ENCODE results near the gene NAPSA.

GRCh38 chr19:50334741-50335421 is 30.6 kb downstream of the NAPSA start:
- TF ChIP-seq, protein P1, sequence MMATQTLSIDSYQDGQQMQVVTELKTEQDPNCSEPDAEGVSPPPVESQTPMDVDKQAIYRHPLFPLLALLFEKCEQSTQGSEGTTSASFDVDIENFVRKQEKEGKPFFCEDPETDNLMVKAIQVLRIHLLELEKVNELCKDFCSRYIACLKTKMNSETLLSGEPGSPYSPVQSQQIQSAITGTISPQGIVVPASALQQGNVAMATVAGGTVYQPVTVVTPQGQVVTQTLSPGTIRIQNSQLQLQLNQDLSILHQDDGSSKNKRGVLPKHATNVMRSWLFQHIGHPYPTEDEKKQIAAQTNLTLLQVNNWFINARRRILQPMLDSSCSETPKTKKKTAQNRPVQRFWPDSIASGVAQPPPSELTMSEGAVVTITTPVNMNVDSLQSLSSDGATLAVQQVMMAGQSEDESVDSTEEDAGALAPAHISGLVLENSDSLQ (IDR thresholded peaks at IDR 0.05) = no peak
- TF ChIP-seq SUZ12 (IDR thresholded peaks at IDR 0.05) (no peak), HDGF (IDR thresholded peaks at IDR 0.05; ENCODE audit: borderline replicate concordance) (no peak), LEF1 (IDR thresholded peaks at IDR 0.05; ENCODE audit: borderline replicate concordance) (no peak), BHLHE40 (IDR thresholded peaks at IDR 0.05; ENCODE audit: borderline replicate concordance) (no peak), FOXM1 (IDR thresholded peaks at IDR 0.05; ENCODE audit: borderline replicate concordance) (no peak), SP1 (IDR thresholded peaks at IDR 0.05) (no peak), ARNT (IDR thresholded peaks at IDR 0.05) (no peak), L3MBTL2 (conservative IDR thresholded peaks at IDR 0.05) (no peak), FOXK2 (IDR thresholded peaks at IDR 0.05) (no peak), NFRKB (IDR thresholded peaks at IDR 0.05) (no peak), TARDBP (IDR thresholded peaks at IDR 0.05) (no peak), ZNF384 (IDR thresholded peaks at IDR 0.05) (no peak)

Data from HEK293T (cell line).